Measurements from ENCODE around the gene IQCM.

DNA sequence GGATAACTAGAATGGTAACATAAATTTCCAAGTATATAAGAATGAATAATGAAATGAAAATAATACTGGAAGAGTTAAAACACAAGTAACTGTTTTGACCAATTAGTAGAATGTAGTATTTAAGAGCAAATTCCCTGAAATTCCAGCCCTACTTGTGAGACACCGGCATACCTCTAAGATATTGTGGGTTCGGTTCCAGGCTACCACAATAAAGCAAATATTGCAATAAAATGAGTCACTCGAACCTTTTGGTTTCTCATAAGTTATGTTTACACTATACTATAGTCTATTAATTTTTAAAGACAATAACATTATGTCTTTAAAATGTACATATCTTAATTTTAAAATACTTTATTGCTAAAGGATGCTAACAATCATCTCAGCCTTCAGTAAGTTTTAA is 15.2 kb upstream of the IQCM start:
- TF ChIP-seq, protein P1, sequence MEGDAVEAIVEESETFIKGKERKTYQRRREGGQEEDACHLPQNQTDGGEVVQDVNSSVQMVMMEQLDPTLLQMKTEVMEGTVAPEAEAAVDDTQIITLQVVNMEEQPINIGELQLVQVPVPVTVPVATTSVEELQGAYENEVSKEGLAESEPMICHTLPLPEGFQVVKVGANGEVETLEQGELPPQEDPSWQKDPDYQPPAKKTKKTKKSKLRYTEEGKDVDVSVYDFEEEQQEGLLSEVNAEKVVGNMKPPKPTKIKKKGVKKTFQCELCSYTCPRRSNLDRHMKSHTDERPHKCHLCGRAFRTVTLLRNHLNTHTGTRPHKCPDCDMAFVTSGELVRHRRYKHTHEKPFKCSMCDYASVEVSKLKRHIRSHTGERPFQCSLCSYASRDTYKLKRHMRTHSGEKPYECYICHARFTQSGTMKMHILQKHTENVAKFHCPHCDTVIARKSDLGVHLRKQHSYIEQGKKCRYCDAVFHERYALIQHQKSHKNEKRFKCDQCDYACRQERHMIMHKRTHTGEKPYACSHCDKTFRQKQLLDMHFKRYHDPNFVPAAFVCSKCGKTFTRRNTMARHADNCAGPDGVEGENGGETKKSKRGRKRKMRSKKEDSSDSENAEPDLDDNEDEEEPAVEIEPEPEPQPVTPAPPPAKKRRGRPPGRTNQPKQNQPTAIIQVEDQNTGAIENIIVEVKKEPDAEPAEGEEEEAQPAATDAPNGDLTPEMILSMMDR (conservative IDR thresholded peaks at IDR 0.05; ENCODE audit: low read depth, low read length), result no peak
- TF ChIP-seq EZH2 (IDR thresholded peaks at IDR 0.05; ENCODE audit: low read length, unreplicated experiment), result no peak
- no peak for TF ChIP-seq EZH2phosphoT487 (IDR thresholded peaks at IDR 0.05; ENCODE audit: borderline replicate concordance, low read length)

Measured in PC-3 (cell line).